Activated CD4-positive, alpha-beta T cell treated with anti-CD3 and anti-CD28 coated beads, Interleukin-2, amount 10 ng/mL, durations not matched to agents 24 days and 14 days (primary cell): ENCODE results near the gene F10. TPM values are rescaled to one million over a fixed set of nuclear protein-coding genes. Genes with fewer than 3 reads are reported as not detected.

ENCODE experiments used
- DNase-seq: peaks from one replicate; pipeline ENCODE4 v3.0.0; 2022
- H3K27ac Mint-ChIP-seq: one replicate; pipeline ENCODE4 v1.8.0; 2022; ENCODE audit warnings: mild to moderate bottlenecking, mixed read lengths
- H3K27me3 Mint-ChIP-seq: one replicate; pipeline ENCODE4 v1.8.0; 2022; ENCODE audit warnings: mixed read lengths
- H3K36me3 Mint-ChIP-seq: one replicate; pipeline ENCODE4 v1.8.0; 2022; ENCODE audit warnings: low read depth, mild to moderate bottlenecking, mixed read lengths
- H3K4me1 Mint-ChIP-seq: one replicate; pipeline ENCODE4 v1.8.0; 2021; ENCODE audit warnings: mixed read lengths
- H3K4me3 Mint-ChIP-seq: one replicate; pipeline ENCODE4 v1.8.0; 2022; ENCODE audit warnings: mild to moderate bottlenecking, moderate library complexity, mixed read lengths
- H3K9me3 Mint-ChIP-seq: one replicate; pipeline ENCODE4 v1.8.0; 2021; ENCODE audit warnings: mixed read lengths
- intact Hi-C: fragments of 100-400 bp; cut with micrococcal nuclease; formaldehyde crosslinking; loops from one replicate; pipeline ENCODE4 v1.15.1; 2023
- total RNA-seq: library from RNA; stranded (reverse); gene quantifications from 2 replicates; pipeline ENCODE4 v1.2.3, GENCODE V29; 2022

F10 gene
- total RNA-seq, 1 donor from 2014 or later: not detected

DNA sequence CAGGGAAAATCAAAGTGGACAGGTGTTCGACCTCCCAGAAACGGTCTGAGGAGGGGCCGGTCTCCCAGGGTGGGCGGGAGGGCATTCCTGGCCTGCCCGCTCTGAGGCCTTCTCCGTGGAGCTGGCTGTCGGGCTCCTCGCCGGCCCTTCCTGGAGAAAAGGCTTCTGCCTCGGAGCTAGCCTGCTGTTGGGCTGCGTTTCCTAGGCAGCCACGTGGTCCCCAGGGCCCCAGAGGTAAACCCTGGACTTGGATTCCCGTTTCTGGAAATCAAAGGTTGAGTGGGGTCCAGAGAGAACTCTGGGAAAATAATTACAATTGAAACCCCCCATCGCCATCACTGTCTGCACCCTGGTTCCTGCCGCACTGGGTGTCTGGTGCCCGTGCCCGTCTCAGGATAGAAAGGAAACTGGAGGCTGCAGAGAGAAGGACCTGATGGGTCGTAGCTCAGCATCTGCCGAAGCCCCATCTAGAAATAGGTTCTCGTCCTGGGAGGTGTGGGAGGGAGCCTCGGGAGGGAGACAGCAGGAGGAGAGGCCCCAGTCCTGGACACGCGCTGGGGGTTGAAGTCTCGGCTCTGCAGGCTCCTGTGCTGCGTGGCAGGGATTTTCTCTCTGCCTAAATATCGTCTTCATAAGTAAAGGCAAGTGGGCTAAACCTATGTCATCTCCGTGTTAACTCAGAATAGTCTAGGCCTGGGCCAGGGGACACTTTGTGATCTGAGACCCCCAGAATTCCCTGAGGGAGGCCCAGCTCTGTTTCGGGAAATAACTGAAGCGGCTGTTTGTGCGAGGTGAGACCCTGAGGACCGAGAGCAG lies 28.2 kb downstream of the F10 start:
- Mint-ChIP-seq H3K4me1 (peaks cover 15% of the 10 kb centered on the region), H3K9me3 (peaks cover 8% of the 10 kb centered on the region), H3K4me3 (no peak overlapping the region), H3K27me3 (peaks cover 16% of the 10 kb centered on the region), H3K27ac (no peak overlapping the region), H3K36me3 (peaks cover 7% of the 10 kb centered on the region)
- no peak for DNase-seq
- intact Hi-C loops: no loop called here

DNA sequence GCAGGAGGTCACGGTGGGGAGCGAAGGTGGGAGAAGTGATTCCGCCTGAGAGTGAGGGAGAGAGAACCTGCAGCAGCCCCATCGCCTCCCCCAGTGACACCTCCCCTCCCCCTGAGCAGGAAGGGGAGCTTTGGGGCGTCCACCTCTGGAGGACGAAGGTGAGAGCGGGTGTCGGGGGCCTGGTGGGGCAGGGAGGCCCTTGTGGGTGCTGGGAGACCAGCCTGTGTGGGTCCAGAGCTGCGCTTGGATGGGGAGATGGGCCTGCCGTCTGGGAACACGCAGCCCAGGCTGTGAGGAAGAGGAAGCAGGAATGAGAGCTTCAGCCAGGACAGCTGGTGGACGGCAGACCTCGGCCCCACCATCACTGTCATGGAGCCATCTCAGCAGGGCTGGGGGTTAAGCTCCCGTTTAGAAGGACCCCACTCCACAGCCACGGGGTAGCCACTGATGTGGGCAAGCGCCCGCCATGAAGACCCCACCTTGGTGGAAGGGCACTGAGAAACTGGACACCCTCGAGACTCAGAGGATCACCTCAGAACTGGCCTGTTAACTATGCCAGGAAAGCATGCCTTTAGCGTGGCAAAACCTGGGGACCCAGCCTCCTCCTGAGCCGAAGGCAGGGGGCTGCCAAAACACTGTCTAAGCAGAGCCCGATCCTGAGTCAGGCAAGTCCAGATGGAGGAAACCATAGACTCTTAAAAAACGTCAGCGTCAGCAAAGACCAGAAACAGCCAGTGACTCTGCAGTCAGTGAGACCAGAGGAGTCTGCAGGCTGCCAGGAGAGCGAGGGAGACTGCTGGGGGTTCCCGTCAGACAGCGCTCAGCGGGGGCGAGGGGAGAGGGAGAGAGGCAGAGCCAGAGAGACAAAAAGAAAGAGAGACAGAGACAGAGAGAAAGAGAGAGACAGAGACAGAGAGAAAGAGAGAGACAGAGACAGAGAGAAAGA lies 29.4 kb downstream of the F10 start:
- H3K27me3 Mint-ChIP-seq: peaks cover 16% of the 10 kb centered on the region
- intact Hi-C loops: no loop called here
- no peak for DNase-seq
- H3K36me3 Mint-ChIP-seq: peaks cover 7% of the 10 kb centered on the region
- H3K9me3 Mint-ChIP-seq: peaks cover 9% of the 10 kb centered on the region
- H3K4me1 Mint-ChIP-seq: peaks cover 15% of the 10 kb centered on the region
- peak overlapping the region; percentile 77 for H3K27ac Mint-ChIP-seq
- H3K4me3 Mint-ChIP-seq: peak overlapping the region; percentile 82

GRCh38 chr13:113152691-113152983 lies 30.0 kb downstream of the F10 start:
- peaks cover 13% of the 10 kb centered on the region for H3K9me3 Mint-ChIP-seq
- peak overlapping the region; percentile 82 for H3K4me3 Mint-ChIP-seq
- peak overlapping the region; percentile 77 for H3K27ac Mint-ChIP-seq
- H3K27me3 Mint-ChIP-seq: peaks cover 20% of the 10 kb centered on the region
- no peak for DNase-seq
- intact Hi-C loops: no loop called here
- H3K36me3 Mint-ChIP-seq: peaks cover 9% of the 10 kb centered on the region
- H3K4me1 Mint-ChIP-seq: peaks cover 15% of the 10 kb centered on the region

GRCh38 chr13:113152984-113153809 lies 30.6 kb downstream of the F10 start:
- H3K36me3 Mint-ChIP-seq: peaks cover 9% of the 10 kb centered on the region
- peaks cover 20% of the 10 kb centered on the region for H3K27me3 Mint-ChIP-seq
- intact Hi-C loops: loop anchor here (1.0 kb wide), 1 partner anchor 55 kb away; the partner anchor contains the start of gene PCID2
- H3K27ac Mint-ChIP-seq: peak overlapping the region; percentile 79
- peak; percentile 68 for DNase-seq
- peaks cover 15% of the 10 kb centered on the region for H3K4me1 Mint-ChIP-seq
- H3K9me3 Mint-ChIP-seq: peaks cover 13% of the 10 kb centered on the region
- H3K4me3 Mint-ChIP-seq: peak overlapping the region; percentile 82

- peak overlapping the region; percentile 79 for H3K27ac Mint-ChIP-seq
- intact Hi-C loops: loop anchor here (1.0 kb wide), 1 partner anchor 54 kb away; the partner anchor contains the start of gene PCID2
These were observed 31.5 kb downstream of the F10 start for GRCh38 chr13:113153810-113154748.

GRCh38 chr13:113155201-113155600 lies 32.6 kb downstream of the F10 start:
- Mint-ChIP-seq H3K36me3 (peaks cover 9% of the 10 kb centered on the region), H3K27ac (no peak overlapping the region), H3K4me1 (peaks cover 19% of the 10 kb centered on the region), H3K4me3 (no peak overlapping the region), H3K9me3 (peaks cover 13% of the 10 kb centered on the region), H3K27me3 (peaks cover 19% of the 10 kb centered on the region)
- no peak for DNase-seq
- intact Hi-C loops: no loop called here

More at GRCh38 chr13:113153810-113154748, 31.5 kb downstream of the F10 start:
- peaks cover 20% of the 10 kb centered on the region for H3K27me3 Mint-ChIP-seq
- H3K4me1 Mint-ChIP-seq: peaks cover 15% of the 10 kb centered on the region
- H3K4me3 Mint-ChIP-seq: peak overlapping the region; percentile 78
- H3K36me3 Mint-ChIP-seq: peaks cover 9% of the 10 kb centered on the region
- DNase-seq: peak; percentile 87
- H3K9me3 Mint-ChIP-seq: peaks cover 13% of the 10 kb centered on the region

GRCh38 chr13:113155982-113156655 lies 33.5 kb downstream of the F10 start:
- intact Hi-C loops: no loop called here
- peaks cover 9% of the 10 kb centered on the region for H3K36me3 Mint-ChIP-seq
- H3K27me3 Mint-ChIP-seq: peaks cover 17% of the 10 kb centered on the region
- H3K4me3 Mint-ChIP-seq: no peak overlapping the region
- no peak overlapping the region for H3K27ac Mint-ChIP-seq
- DNase-seq: no peak
- H3K4me1 Mint-ChIP-seq: peaks cover 23% of the 10 kb centered on the region
- H3K9me3 Mint-ChIP-seq: peaks cover 13% of the 10 kb centered on the region

GRCh38 chr13:113157206-113157928 lies 34.8 kb downstream of the F10 start:
- peaks cover 13% of the 10 kb centered on the region for H3K9me3 Mint-ChIP-seq
- no peak overlapping the region for H3K27ac Mint-ChIP-seq
- peaks cover 10% of the 10 kb centered on the region for H3K27me3 Mint-ChIP-seq
- H3K36me3 Mint-ChIP-seq: peaks cover 9% of the 10 kb centered on the region
- intact Hi-C loops: no loop called here
- no peak overlapping the region for H3K4me3 Mint-ChIP-seq
- H3K4me1 Mint-ChIP-seq: peaks cover 24% of the 10 kb centered on the region
- no peak for DNase-seq

DNA sequence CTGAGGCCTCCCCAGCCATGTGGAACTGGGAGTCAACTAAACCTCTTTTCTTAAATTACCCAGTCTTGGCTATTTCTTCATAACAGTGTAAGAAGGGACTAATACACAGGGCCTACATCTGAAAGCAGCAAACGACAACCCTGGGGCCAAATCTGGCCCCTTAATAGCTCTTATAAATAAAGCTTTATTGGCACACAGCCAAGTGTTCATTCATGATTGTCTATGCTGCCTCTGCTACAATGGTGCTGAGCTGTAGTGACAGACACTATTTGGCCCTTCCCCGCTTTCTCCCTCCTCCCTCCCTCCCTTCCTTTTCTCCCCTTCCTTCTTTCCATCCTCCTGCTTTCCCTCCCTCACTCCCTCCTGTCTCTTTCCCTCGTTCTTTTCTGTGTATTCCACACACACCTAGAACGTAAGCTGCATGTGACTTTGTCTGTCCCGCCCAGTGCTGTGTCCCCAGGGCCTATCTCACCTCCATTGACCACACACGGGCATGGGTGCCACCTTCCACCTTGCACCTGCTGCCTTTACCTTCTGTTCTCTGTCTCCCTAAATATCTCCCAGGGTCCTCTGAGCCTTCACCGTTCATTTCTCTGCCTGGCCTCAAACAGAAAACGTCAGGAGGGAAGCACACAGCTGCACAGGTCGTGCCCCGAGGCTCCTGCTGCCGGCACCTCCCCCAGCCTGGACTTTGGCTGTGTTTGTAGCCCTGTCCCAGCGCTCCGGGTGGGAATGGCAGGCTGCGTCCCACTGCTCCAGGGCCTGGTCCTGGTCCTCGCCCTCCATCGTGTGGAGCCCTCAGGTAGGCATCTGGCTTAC lies 35.5 kb downstream of the F10 start, which contains the start of gene PROZ:
Gene PROZ, plus strand, starts transcription at position 720 of the 819 bp plus-strand sequence. Its CDS starts 13 bp downstream, at position 733.
- no peak for DNase-seq
- Mint-ChIP-seq H3K4me3 (no peak within 1 kb of the TSS), H3K9me3 (peaks cover 13% of the 10 kb centered on the region), H3K36me3 (peaks cover 7% of the 10 kb centered on the region), H3K4me1 (peaks cover 19% of the 10 kb centered on the region), H3K27ac (no peak within 1 kb of the TSS), H3K27me3 (peaks cover 4% of the 10 kb centered on the region)
- intact Hi-C loops: no loop called here

- intact Hi-C loops: no loop called here
- DNase-seq: no peak
- Mint-ChIP-seq H3K4me3 (no peak overlapping the region), H3K36me3 (peaks cover 7% of the 10 kb centered on the region), H3K27me3 (peaks cover 4% of the 10 kb centered on the region), H3K27ac (no peak overlapping the region), H3K4me1 (peaks cover 20% of the 10 kb centered on the region), H3K9me3 (peaks cover 13% of the 10 kb centered on the region)
These were observed 36.3 kb downstream of the F10 start for GRCh38 chr13:113158946-113159345.

DNA sequence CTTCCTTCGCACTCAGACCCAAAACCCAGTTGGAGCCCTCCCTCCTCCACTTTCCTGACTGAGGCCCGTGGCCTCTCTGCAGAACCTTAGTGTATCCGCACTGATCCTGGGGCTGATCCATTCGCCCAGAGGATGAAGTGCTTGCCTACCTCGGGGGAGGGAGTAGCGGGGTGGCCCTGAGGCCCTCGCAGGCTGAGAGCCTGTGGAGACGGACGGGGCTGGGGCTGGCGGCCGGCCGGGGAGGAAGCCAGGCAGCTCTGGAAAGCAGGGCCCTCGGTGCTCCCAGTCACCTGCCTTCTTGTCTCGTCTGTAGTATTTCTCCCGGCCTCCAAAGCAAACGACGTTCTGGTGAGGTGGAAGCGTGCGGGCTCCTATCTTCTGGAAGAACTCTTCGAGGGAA lies 37.1 kb downstream of the F10 start:
- no peak overlapping the region for H3K4me3 Mint-ChIP-seq
- H3K27me3 Mint-ChIP-seq: peaks cover 4% of the 10 kb centered on the region

More for the DNA sequence above, 37.1 kb downstream of the F10 start:
- H3K4me1 Mint-ChIP-seq: peaks cover 20% of the 10 kb centered on the region
- no peak overlapping the region for H3K27ac Mint-ChIP-seq
- H3K36me3 Mint-ChIP-seq: peaks cover 7% of the 10 kb centered on the region
- peaks cover 13% of the 10 kb centered on the region for H3K9me3 Mint-ChIP-seq
- DNase-seq: no peak
- intact Hi-C loops: no loop called here
